ENCODE results near the gene SREBF2.
"Not testable (repeated sequence)": the region's sequence is repeated elsewhere in the genome, so short reads cannot be mapped to it uniquely, and the experiment has no call there.

The SREBF2 gene

GRCh38 chr22:41821471-41822316 is 11.2 kb upstream of the SREBF2 start:
- DNase-seq = no peak

GRCh38 chr22:41822317-41823057 is 10.4 kb upstream of the SREBF2 start:
- DNase-seq = no peak

- no peak for DNase-seq
Measured at GRCh38 chr22:41823797-41824196, 9.1 kb upstream of the SREBF2 start.

- no peak for DNase-seq
Measured at GRCh38 chr22:41825376-41825775, 7.5 kb upstream of the SREBF2 start.

GRCh38 chr22:41826021-41826420 is 6.9 kb upstream of the SREBF2 start:
- DNase-seq = no peak

- no peak for DNase-seq
Measured at GRCh38 chr22:41826430-41827383, 6.2 kb upstream of the SREBF2 start.

GRCh38 chr22:41827671-41828070 is 5.2 kb upstream of the SREBF2 start:
- no peak for DNase-seq

- DNase-seq = no peak
Measured at GRCh38 chr22:41828516-41828915, 4.4 kb upstream of the SREBF2 start.

GRCh38 chr22:41830174-41830573 is 2.7 kb upstream of the SREBF2 start:
- DNase-seq = no peak

GRCh38 chr22:41831383-41831782 is 1.5 kb upstream of the SREBF2 start:
- no peak for DNase-seq

- DNase-seq = no peak
Measured at GRCh38 chr22:41831828-41832552, 915 bp upstream of the SREBF2 start.

- peak; percentile 47 for DNase-seq
Measured at GRCh38 chr22:41833369-41834004, 582 bp downstream of the SREBF2 start.

- DNase-seq = no peak
Measured at GRCh38 chr22:41834005-41834944, 1.4 kb downstream of the SREBF2 start.

- DNase-seq = not testable (repeated sequence)
Measured at GRCh38 chr22:41835462-41835861, 2.6 kb downstream of the SREBF2 start.

GRCh38 chr22:41836551-41836950 is 3.6 kb downstream of the SREBF2 start:
- no peak for DNase-seq

GRCh38 chr22:41838842-41839618 is 6.1 kb downstream of the SREBF2 start:
- no peak for DNase-seq

GRCh38 chr22:41840216-41840615 is 7.3 kb downstream of the SREBF2 start:
- no peak for DNase-seq

GRCh38 chr22:41841085-41841712 is 8.3 kb downstream of the SREBF2 start:
- no peak for DNase-seq

Measured in activated gamma-delta T cell (primary cell).